DMS114 treated with DMSO at 0.1 percent for 48 hours (cell line): ENCODE data around the gene JOSD2.

ENCODE experiments used
- DNase-seq: peaks from one replicate; lab custom pipeline; 2025; ENCODE audit not compliant: unreplicated experiment; lab: John Stamatoyannopoulos, UW

Gene JOSD2

DNA sequence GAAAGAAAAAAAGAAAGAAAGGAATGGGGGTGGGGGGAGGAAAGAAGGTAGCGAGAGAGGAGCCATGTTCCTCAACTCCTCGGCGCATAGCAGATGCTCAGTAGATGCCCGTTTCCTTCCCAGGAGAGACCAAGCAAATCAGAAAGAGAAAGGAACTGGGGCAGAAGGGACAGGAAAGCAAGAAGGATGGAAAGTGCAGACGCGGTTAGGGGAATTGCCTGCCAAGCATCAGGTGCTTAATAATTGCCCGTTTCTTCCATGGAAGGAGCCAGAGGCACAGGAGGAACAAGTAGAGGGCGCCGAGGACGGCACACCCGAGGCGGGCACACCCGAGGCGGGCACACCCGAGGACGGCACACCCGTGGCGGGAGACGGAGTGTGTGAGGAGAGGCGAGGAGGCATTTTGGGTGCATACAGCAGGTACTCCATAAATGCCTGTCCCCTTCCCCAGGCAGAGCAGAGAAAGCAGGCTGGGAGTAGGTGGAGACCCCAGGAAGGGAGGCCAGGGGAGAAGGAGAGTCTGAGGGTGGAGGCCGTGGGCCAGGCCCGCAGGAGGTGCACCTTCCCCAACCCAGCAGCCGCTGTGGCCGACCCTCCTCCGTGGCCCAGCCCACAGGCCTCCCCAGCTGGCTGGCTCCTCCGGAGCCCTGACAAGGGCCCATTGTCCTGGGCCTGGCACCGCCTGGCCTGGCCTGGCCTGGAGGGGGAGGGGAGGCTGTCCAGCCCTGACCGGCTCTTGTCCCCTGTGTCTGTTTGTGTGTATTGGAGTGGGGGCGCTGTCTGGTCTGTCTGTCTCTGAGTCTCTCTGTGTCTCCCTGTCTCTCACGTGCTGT, 14.6 kb downstream of the JOSD2 start:
- DNase-seq, result no peak

DNA sequence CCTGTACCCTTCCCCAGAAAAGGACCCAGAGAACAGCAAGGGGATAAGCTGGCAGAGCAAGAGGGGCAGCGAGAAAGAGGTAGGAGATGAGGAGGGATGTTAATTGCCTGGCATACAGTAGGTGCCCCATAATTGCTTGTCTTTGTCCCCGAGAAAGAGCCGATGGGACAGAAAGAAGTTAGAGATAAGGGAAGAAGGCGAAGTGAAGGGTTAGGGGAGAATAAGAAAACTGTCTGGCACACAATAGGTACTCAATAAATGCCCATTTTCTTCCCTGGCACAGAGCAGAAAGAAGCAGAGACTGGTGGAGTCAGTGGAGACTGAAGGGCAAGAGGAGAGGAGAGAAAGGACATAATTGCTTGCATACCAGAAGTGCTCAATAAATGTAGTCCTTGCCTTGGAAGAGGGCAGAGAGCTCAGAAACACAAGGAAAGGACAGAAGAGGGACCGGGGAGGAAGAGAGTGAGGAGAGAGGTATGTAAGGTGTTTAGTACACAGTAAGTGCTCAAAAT, 15.9 kb downstream of the JOSD2 start:
- DNase-seq, result no peak

DNA sequence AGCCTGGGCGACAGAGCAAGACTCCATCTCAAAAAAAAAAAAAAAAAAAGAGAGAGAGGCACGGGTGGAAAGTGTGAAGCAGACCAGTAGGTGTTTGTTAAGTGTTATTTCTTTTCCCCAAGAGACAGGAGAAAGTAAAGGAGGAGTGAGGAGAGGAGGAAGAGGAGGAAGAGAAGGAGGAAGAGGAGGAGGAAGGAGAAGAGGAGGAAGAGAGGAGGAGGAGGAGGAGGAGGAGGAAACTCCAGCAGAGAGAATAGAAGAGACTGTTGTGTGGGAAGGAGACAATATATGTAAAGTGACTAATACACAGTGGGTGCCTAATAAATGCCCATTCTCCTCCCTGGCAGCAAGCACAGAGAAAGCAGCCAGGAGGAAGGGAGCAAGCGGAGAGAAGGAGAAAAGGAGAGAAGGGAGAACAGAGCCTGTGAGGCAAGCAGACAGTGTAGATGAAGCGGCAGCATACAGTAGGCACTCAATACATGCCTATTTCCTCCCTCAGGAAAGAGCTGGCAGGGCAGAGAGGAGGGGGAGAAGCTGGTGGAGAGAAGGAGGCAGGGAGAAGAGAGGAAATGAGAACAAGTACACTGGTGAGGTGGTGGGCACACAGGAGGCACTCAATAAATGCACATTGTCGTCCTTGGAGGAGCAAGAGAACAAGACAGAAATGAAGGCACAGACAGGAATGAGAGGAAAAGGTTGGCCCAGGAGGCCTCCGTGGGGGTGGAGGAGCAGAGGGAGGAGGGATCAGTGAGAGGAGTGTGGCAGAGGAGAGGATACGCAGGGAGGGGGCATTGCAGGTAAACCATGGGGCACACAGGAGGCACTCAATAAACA, 16.6 kb downstream of the JOSD2 start:
- DNase-seq, result no peak

DNA sequence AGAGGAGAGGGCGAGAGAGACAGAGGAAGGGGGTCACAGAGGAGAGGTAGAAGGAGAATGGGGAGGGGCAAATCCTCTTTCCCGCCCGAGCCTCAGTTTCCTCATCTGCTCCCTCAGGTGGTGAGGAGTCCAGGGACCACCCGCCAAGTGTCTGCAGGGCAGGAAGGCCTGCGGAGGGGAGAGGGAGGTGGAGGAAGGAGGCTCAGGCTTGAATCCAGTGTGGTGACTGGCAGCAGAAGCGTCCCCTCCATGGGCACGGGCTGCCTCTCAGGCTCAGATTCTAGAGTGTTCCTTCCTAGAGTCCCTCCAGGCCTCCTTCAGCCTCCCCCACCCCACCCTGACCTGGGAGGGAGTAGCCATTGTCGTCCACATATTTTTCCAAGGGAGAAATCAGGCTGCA, 17.8 kb downstream of the JOSD2 start:
- no peak for DNase-seq

DNA sequence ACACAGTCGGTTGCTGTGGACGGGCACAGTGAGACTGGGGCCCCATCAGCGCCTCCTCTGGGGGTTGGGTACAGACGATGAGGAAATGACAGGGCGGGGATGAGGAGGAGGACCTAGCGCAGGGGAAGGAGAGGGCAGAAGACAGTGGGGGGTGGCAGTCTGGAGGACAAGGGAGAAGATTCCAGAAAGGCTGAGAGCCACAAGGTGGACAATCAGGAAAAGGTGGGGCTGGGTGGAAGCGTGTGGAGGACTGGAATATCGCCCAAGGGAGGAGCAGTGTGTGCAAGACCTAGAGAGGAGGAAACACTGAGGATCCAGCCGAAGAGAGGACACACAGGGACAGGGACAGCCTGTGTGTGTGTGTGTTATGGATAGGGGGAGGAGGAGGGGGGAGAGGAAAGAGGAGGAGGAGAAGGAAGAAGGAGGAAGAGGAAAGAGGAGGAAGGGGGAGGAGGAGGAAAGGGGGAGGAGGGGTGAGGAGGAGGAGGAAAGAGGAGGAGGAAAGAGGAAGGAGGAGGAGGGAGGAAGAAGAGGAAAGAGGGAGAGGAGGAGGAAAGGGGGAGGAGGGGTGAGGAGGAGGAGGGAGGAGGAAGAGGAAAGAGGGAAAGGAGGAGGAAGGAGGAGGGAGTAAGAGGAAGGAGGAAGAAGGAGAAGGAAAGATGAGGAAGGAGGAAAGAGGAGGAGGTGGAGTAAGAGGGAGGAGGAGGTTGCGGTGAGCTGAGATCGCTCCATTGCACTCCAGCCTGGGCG, 18.5 kb downstream of the JOSD2 start:
- no peak for DNase-seq

DNA sequence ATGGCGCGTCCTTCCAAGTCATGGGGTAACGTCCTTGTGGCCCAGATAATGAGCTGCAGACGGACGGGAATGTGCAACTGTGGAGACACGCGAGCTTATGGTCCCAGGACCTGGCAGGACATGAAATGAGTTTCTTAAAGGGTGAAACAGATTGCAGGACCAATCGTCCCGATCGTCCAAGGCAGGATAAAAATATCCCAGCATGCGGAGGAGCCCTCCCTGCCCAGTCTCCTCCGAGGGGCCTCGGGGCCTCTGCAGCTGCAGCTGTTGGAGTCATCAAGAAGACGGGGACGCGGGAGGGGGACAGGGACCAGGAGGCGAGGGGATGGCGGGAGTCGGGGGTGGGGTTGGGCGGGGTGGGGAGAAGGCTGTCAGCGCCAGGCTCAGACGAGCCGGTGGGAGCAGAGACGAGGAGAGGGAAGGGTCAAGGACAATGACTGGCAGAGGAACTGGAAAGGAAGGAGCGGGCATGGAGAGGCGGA, 20.0 kb downstream of the JOSD2 start:
- DNase-seq, result no peak

DNA sequence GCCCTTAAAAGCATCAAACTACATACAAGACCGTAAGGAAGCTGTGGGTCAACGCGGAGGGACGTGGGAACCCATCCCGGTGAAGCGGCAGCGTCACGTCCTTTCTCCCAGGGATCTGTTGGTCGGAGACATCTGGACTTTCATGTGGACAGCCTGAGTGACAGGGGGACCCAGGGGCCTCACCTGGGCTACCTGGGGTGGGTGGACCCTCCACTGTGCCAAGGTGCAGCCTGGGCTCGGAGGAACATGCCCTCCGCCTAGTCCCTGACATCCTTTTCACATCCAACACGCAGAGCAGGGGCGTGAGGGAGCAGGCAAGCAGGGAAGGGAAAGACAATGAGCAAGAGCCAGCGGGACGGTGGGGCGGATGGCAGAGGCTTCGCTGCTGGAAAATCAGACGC, 20.6 kb downstream of the JOSD2 start:
- DNase-seq, result no peak

DNA sequence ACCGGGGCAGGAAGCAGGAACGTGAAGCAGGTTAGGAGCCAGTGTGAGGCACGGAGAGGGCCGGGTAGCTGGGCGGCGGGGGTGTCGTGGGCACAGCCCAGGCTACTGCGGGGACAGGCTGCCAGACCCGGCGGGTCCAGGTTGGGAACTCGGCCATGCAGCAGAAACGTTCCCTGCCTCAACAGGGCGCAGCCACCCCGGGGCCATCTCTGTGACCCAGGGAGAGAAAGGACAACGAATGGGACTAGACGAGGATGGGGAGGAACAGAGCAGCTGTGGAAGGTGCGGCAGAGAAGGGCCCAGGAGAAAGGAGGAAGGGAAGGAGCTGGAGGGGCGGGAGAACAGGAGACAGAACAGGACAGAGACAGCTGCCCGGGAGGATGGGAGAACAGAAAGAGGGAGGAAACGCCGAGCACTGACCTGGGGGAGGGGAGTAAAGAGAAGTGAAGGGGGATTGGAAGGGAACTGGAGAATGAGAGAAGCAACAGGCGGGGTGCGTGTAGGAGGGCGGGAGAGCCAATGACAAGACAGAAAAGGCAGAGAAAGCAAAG, 21.5 kb downstream of the JOSD2 start:
- DNase-seq, result no peak

DNA sequence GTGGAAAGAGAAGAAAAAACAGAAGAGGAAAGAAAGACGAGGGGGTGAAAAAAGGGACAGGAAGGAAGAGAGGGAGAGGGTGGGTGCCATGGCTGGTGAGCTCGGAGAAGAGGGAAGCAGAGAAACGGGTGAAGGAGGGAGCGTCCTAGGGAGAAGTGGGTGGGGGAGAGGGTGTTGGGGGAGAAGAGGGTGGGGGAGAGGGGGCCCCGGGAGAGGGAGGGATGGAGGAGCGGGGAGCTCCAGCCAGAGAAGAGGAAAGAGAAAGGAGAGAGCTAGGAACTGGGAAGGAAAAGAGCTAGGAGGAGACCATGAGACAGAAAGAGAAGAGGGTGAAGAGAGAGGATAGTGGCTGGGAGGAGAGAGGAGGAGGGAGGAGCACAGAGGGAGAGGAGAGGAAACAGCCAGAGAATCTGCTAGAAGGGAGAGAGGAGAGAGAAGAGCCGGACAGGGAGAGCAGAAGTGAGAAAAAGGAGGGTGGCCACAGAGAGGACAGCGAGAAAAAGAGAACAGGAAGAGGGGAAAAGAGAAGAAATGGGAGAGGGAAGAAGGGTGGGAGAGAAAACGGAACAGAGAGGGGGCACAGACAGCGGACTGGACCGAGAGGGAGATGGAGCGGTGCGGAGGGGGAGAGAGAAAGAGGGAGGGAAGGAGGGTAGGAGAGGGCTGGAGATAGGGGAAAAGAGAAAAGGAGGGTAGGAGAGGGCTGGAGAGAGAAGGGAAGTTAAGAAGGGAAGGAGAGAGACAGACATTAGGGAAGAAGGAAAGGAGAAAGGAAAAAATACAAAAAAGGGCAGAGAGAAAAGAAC, 22.4 kb downstream of the JOSD2 start:
- DNase-seq, result no peak

DNA sequence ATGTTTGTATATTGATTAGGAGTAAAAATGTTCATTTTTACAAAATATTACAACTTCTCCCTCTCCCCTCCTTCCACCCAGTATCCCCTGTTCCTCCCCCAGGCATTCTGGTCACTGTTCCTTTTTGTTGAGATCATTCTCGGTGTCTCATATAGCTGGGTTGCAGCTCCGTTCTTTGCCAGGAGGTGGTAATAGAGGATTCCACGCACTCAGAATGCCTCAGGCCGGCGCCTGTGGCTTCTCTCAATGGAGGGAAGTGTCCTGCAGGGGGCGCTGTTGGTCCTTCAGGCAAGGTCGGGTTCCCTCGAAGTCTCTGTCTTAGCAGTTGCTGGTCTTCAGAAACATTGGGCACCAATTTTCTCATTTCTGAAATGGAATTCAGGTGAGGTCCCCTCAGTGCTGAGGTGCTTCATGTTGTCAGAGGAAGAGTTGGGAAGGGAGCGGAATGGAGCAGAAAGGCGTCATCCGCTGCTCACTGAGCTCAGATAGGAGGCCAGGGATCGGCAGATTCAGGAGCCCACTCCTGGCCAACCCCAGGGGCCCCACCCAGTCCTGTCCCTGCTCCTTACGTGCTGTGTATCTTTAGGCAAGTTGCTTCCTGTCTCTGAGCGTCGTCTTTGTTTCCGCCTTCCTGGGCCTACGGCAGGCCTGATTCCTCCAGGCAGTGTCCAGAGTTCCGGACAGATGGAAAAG, 24.0 kb downstream of the JOSD2 start:
- DNase-seq, result no peak

DNA sequence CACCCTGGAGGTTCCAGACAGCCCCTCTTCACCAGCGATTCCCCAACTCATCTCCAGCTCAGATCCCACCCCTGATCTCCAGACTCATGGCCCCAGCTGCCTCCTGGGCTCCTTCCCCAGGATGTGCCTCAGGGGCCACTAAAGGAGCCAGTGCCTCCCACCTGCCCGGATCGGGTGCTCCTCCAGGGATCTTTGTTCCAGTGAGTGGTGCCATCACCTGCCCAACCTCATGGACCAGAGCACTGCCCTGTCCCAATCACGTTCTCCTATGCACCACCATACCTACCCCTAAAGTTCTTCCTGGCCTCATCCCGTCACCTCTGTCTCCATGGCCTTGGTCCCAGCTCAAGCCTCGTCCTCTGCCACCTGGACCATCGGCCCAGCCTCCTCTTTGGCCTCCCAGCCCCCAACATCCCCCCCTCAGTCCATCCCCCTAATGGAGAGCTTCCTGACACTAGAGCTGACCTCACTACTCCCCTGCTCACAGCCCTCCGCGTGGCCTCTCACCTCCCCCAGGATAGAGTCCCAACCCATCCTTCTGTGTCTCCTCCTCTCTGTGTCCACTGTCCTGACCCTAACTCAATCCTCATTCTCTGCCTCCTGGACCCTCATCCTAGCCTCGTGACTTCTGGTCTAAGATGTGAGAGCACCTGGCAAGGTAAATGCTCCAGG, 25.6 kb downstream of the JOSD2 start:
- no peak for DNase-seq

DNA sequence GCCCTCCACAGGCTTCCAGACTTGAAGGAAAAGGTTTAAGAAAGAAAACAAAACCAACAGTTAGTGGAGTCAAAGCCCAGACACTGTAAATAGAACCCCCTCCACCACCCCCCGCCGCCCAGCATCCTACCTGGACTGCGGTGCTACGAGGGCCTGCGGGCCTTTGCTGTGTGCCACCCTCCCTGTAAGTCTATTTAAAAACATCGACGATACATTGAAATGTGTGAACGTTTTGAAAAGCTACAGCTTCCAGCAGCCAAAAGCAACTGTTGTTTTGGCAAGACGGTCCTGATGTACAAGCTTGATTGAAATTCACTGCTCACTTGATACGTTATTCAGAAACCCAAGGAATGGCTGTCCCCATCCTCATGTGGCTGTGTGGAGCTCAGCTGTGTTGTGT, 28.1 kb downstream of the JOSD2 start:
- DNase-seq, result no peak

DNA sequence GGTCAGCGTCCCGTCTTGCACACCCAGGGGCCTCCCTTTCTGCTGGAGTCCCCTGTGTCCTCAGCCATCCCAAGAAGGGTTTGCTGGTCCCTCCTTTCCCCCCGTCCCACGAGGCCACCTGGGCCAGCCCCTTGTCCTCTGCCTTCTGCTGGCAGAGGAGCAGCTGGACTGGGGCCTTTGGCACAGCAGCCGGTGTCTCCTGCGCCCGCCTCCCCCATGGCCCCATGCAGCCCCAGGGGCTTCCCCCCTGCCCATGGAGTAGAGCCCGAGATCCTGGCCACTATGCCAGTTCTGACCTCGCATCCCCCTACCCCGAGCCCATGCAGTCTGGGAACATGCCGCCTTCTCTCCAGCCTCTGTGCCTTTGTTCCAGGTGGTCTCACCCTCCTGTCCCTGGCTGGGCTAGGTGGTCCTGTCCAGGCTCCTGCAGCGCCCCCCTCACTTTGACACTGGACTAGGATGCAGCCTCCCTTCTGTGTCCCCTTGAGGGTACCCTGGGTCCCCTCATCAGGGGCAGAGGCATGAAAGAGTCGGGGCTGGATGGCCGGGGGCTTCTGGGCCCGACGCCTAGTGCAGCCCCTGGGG, 28.6 kb downstream of the JOSD2 start:
- DNase-seq, result no peak

DNA sequence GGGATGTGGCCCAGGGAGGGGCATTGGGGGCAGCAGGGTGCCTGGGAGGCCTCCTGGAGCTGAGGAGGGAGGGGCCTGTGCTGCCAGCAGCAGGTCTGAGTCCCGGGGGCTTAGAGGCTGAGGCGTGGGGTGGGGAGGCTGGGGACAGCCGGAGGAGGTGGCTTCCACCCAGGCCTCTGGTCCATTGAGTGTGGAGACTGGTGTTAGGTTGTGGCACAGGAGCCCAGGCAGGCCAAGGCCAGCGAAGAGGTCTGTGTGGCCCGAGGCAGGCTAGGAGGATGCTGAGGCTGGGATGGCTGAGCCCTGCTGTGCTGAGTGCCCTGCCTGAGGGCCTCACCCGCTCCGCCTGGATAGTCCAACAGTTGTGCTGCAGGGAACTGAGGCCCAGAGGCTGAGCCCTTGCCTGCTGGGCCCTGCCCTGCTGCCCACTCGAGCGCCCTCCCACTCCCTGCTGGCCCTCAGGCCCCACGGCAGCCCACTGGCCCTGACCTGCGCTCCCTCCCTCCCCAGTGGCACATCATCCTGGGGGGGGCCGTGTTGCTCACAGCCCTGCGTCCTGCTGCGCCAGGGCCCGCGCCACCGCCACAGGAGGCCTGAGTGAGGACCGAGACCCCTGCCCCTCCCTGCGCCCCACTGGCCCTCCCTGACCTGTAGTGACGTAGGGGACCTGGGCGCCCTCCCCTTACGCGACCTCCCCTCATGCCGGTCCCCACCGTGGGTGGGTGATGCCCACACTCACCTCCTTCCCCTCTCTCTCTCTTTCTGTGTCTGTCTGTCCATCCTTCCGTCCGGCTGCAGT, 29.4 kb downstream of the JOSD2 start:
- no peak for DNase-seq

DNA sequence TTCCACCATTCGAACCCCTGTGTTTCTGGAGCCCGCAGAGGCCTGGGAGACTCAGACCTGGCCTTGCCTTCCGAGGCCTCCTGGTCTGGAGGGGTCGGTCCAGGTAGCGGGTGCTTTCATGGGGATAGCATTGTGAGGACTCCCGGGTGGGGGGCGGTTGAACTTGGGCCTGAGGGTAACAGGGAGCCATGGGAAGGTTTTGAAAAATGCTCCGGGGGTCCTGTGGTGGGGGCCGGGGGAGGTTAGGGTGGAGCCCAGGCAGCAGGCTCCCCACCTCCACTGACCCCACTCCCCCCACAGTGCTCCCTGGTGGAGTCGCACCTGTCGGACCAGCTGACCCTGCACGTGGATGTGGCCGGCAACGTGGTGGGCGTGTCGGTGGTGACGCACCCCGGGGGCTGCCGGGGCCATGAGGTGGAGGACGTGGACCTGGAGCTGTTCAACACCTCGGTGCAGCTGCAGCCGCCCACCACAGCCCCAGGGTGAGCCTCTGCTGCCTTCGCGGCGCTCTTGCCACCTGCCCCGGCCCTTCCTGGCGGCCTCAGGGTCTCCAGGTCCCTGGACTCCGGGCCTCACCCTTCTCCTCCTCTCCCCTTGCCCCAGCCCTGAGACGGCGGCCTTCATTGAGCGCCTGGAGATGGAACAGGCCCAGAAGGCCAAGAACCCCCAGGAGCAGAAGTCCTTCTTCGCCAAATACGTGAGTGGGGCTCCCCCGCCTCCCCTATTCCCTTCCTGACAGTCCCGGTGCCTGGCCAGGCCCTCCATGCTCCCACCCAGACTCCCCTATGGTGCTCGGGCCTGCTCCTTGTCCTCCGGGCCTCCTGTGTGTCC, 30.5 kb downstream of the JOSD2 start:
- no peak for DNase-seq

DNA sequence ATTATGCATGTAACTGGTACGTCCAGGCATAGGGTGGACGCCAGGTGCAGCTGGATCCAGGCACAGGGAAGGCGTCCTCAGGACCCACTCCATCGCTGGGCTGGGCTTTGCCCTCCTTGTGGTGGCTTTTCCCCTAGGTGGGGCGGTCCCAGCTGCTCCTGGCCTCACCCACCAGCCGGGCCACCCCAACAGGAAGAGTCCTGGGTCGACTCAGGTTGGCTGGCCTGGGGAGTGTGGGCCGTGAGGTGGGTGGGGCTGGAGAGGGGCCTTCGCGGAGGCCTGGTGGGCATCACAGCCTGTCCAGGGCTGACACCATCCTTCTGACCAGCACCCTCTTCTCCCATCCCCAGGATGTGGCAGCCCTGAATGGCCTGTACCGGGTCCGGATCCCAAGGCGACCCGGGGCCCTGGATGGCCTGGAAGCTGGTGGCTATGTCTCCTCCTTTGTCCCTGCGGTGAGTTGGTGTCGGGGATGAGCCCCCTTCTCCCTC, 31.2 kb downstream of the JOSD2 start:
- no peak for DNase-seq
